GM20000 (cell line): ENCODE results near the gene KCNJ6.

Experiments
- DNase-seq: peaks from one replicate; pipeline ENCODE4 v3.0.0; 2012; ENCODE audit warnings: low spot score
- TF ChIP-seq, protein P1 (sequence below): IDR thresholded peaks from 2 replicates; pipeline ENCODE4 v1.5.1; 2012; ENCODE audit warnings: mild to moderate bottlenecking, control low read depth; ENCODE audit errors: extremely low read depth, missing control alignments

The KCNJ6 gene

DNA sequence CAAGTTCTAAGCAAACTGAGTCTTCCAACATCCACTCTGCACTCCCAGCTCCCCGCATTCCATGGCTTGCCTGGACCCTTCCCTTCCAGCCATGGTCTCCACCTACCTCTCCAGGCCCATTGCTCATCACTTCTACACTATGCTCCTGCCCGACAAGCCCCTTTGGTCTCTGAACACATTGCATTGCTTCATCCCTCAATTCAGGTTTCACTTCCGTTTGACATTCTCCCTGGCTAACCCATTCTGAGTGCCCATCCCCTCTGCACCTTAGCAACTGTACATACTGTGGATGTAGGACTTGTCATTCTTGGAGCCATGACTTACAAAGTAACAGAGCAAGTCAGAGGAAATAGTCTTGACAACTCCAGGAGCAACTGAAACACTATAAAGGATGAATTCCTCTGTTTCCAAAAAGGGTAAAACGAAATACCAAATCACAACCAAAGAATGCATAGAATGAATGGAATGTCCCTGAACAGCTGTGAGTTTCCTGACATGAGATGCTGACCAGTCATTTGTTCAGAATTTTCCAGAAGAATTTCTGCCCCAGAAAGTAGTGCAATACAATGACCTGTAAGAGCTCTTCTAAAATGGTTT, 66.7 kb downstream of the KCNJ6 start:
- no peak for DNase-seq
- TF ChIP-seq, protein P1, sequence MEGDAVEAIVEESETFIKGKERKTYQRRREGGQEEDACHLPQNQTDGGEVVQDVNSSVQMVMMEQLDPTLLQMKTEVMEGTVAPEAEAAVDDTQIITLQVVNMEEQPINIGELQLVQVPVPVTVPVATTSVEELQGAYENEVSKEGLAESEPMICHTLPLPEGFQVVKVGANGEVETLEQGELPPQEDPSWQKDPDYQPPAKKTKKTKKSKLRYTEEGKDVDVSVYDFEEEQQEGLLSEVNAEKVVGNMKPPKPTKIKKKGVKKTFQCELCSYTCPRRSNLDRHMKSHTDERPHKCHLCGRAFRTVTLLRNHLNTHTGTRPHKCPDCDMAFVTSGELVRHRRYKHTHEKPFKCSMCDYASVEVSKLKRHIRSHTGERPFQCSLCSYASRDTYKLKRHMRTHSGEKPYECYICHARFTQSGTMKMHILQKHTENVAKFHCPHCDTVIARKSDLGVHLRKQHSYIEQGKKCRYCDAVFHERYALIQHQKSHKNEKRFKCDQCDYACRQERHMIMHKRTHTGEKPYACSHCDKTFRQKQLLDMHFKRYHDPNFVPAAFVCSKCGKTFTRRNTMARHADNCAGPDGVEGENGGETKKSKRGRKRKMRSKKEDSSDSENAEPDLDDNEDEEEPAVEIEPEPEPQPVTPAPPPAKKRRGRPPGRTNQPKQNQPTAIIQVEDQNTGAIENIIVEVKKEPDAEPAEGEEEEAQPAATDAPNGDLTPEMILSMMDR = no peak

DNA sequence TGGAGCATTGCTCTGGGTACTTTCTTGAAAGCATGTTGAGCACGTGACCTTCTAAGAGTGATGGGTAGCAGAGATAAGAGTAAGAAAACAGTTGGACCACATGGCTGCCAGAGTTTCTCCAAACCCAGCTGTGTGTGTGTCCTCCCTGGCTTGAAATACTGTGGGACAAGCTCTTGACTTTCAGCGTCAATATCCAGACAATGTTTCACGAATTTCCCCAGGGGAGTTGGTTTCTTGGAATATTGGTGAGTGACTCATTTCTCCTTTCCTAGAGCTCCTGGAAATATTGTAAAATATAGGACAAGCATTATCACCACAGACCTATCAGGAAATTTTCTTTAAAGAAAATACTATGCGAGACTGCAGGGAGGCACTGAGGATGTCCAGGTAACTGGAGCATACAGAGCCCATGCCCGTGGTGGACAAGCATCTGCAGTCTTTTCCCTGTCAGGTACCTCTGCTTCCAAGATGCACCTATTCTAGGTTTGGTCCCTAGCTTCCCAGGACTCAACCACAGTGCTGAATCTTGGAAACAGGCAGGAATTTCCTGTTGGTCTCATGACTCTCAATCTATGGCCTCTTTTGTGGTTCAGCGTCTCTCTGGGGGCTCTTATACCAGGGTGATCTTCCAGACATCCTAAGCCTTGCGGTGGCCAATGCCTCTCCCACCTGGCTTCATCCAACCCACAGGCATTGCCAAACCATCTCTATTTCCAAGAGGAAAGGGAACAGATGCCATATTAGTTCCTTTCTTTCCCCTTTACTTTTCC, 67.4 kb downstream of the KCNJ6 start:
- TF ChIP-seq, protein P1 = no peak
- no peak for DNase-seq

DNA sequence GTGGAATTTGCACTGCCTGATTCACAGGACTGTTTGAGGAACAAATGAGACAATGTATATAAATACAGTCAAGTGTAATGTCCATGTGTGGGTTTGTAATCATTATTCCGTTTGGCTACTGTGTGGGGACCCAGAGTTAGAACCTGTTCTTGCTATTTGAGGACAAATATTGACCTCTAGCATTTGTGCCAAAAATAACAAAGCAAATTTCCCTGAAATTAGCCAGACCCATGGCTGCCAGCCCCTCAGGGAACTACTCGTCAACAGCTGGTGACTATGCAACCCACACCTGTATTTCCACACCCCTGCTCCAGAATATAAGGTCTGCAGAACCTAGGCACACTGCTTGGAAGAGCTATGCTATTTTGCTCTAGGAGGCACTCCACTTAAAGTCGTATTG, 70.7 kb downstream of the KCNJ6 start:
- DNase-seq = no peak
- TF ChIP-seq, protein P1 = no peak

DNA sequence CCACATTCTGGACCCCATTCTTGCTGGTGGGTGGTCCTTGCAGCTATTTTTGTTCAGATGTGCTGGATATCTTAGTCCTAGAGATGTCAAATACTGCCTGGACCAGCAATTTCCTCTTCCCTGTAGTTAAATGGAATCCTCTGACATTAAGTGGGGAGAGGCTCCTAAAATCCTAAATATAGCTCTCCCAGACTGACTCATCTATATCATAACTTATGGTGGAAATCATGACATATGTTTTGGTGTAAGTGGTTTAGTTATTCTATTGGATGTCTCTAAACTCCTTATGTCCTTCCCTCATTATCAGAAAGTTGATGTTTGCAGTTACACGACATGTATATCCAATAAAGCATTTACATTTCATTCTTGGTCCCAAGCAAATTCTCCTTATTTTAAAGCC, 73.1 kb downstream of the KCNJ6 start:
- no peak for DNase-seq
- TF ChIP-seq, protein P1 = no peak

DNA sequence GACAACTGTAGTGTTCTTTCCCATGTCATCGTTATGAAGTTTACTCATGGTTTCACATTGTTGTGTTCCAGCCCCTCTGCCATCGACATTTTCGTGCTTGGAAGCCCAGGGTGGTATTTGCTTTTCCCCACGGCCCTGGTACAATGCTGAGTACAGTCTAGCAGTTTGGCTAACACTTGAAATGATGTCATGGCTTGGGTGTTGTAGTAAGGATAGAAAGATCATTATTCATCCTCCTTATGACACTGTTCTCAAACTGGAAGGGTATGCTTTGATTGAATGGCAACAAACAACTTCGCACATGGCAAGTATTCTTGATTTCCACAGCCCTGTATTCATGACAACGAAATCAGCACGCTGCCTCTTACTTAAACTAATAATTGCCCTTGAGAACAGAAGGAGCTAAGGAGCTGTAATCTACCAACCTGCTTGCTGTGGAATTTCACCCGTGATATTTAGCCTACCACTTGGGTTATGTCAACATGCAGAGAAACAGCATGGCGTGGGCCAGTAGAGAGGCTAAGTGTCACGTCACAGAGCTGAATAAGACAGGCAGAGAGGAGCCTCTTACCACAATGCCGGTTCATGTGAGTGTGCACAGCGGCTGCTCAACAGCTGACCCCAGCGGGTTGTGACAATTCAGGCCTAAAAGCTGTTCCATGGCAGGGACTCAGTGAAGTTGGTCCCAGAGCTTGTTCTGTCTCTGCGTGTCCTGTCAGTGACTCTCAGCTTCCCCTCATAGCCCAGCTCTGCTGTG, 73.9 kb downstream of the KCNJ6 start:
- TF ChIP-seq, protein P1 = no peak

DNA sequence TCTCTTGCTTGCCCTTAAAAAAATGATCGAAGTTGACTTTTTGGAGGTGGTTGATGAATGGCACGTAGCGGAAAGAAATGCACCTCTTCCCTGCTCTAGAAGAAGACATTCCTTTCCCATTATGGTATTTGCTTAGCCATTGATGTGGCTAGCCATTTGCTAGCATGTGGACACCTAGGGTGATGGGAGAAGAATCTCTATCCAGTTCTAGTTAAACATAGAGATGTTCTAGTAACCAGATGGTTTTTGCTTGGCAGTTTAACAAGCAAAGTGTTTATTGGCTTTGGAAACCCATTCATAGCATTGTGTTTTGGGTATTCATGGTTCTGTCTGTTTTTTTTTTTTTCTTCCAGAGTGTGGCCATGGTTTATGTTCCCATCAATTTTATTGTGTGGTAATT, 78.9 kb downstream of the KCNJ6 start:
- TF ChIP-seq, protein P1 = no peak
- DNase-seq = no peak

More for the DNA sequence above, 73.9 kb downstream of the KCNJ6 start:
- DNase-seq = no peak

DNA sequence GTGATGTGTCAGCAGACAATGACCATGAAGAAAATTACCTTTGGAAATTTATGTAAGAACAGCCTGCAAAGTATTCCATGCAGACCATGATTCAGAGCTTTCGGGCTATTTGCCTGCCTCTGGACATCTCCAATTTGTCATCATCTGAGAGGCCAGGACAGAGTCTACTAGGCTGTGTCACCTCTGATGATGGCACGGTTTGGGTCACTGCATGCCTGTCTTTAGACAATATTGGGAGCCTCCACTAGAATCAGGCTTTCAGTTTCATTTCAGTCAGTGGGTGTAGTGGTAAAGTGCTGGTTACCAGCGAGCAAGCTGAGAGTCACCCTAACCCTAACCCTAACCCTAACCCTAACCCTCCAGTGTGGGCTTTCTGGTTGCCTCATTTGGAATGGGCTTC, 80.8 kb downstream of the KCNJ6 start:
- DNase-seq = no peak
- TF ChIP-seq, protein P1 = no peak
